Gastroesophageal sphincter (tissue), 4 donors: Measurements from ENCODE around the gene TARS1. TPM values are rescaled to one million over a fixed set of nuclear protein-coding genes. Genes with fewer than 3 reads are reported as not detected.

Source experiments
- ATAC-seq: fragments of 150-250 bp; one replicate; pipeline ENCODE4 v1.9.1; 2016; ENCODE audit warnings: mild to moderate bottlenecking, moderate library complexity
- H3K27ac ChIP-seq, 4 donors: fragments of 200-600 bp; sonication (generic) in 3 of 4; 1 replicate in 3 of 4; 2 replicates in 1 of 4; pipeline ENCODE4 v1.5.1; 2016 to 2019
- H3K27me3 ChIP-seq: fragments of 200-600 bp; sonication (generic); one replicate; pipeline ENCODE4 v1.5.1; 2019
- H3K36me3 ChIP-seq, 2 donors: fragments of 200-600 bp; sonication (generic); one replicate each; pipeline ENCODE4 v1.5.1; 2019; ENCODE audit warnings: control low read depth in 1 of 2
- H3K4me1 ChIP-seq, 3 donors: fragments of 200-600 bp; sonication (generic); 1 replicate in 2 of 3; 2 replicates in 1 of 3; pipeline ENCODE4 v1.5.1; 2016 to 2019; ENCODE audit warnings: control low read depth in 2 of 3
- H3K4me3 ChIP-seq, 2 donors: fragments of 200-600 bp; sonication (generic); one replicate each; pipeline ENCODE4 v1.5.1; 2019; ENCODE audit warnings: mild to moderate bottlenecking in 1 of 2, moderate library complexity in 1 of 2
- H3K9me3 ChIP-seq, 3 donors: fragments of 200-600 bp; sonication (generic); one replicate each; pipeline ENCODE4 v1.5.1; 2017 to 2019; ENCODE audit warnings: control low read depth in 2 of 3
- CTCF ChIP-seq, 4 experiments: fragments of 200-600 bp in 2 of 4; fragments of 450-650 bp in 2 of 4; sonication (generic) in 1 of 4; IDR thresholded peaks; one replicate each; pipeline ENCODE4 v1.5.1; 2017 to 2019; ENCODE audit warnings: antibody characterized with exemption in 4 of 4, mild to moderate bottlenecking in 2 of 4, moderate library complexity in 2 of 4
- EP300 ChIP-seq: sonication (generic); formaldehyde crosslinking; IDR thresholded peaks from one replicate; pipeline ENCODE4 v1.6.1; 2017; ENCODE audit warnings: antibody characterized with exemption, mild to moderate bottlenecking
- POLR2A ChIP-seq, 2 donors: fragments of 450-650 bp; IDR thresholded peaks; one replicate each; pipeline ENCODE4 v1.6.1; 2017; ENCODE audit warnings: antibody characterized with exemption in 2 of 2, mild to moderate bottlenecking in 2 of 2, moderate library complexity in 1 of 2
- POLR2AphosphoS5 ChIP-seq: sonication (generic); formaldehyde crosslinking; IDR thresholded peaks from one replicate; pipeline ENCODE4 v1.6.1; 2017; ENCODE audit warnings: antibody characterized with exemption
- WGBS, 2 donors: methylation state at CpG; one replicate each; pipeline ENCODE4 v1.1.5; 2018; ENCODE audit warnings: low coverage in 1 of 2; 5-methylcytosine and 5-hydroxymethylcytosine counted together
- total RNA-seq, 4 donors: library from RNA; depleted of rRNA; stranded (reverse); fragments of >200 nt; gene quantifications; one replicate each; pipeline ENCODE4 v1.1.0, GENCODE V29; 2016

TARS1 gene
- total RNA-seq, 4 donors from 2014 or later = 79.9 to 118 (median 86.7) TPM

DNA sequence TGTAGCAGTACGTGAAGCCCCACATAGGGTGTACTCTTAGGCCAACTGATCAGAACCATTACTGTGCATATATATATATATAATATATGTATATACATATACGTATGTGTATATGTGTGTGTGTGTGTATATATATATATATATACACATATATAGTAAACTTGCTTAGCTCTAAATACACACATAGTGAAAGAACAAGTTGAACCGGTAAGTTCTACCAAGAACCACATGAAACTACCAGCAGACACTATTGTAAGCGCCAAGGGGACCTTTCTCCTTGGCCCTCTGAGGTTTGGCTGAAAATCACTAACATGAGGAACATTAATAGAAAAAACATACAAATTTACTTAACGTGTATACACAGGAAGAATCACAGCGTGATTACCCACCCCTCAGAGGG, 1.8 kb upstream of the TARS1 start:
- Histone ChIP-seq H3K4me3 (no peak overlapping the region), H3K9me3 (no peaks in the 10 kb centered on the region), H3K36me3 (no peaks in the 10 kb centered on the region), H3K27me3 (no peaks in the 10 kb centered on the region), H3K27ac (no peak overlapping the region), H3K4me1 (peaks cover 5 to 44% (median 6%) of the 10 kb centered on the region in 3 donors)
- WGBS, 2 donors = 57 to 60% methylated on average over 4 to 6 of the region's 6 CpGs
- TF ChIP-seq CTCF (IDR thresholded peaks at IDR 0.05) (no peak), EP300 (no peak), POLR2A (IDR thresholded peaks at IDR 0.05) (no peak), POLR2AphosphoS5 (no peak)
- ATAC-seq = no peak

GRCh38 chr5:33439905-33440481, 772 bp upstream of the TARS1 start:
- Histone ChIP-seq H3K4me3 (peak overlapping the region; percentile 79 to 98), H3K36me3 (no peaks in the 10 kb centered on the region), H3K4me1 (peaks cover 5 to 54% (median 6%) of the 10 kb centered on the region in 3 donors), H3K27ac (peak overlapping the region; percentile 92 to 96 (median 96)), H3K9me3 (no peaks in the 10 kb centered on the region), H3K27me3 (no peaks in the 10 kb centered on the region)
- WGBS, 2 donors = 0 to 10% methylated on average over 16 to 18 of the region's 18 CpGs
- no peak for ATAC-seq
- TF ChIP-seq CTCF (IDR thresholded peaks at IDR 0.05) (peak in 1 of 4 experiments; percentile 5), EP300 (no peak)

DNA sequence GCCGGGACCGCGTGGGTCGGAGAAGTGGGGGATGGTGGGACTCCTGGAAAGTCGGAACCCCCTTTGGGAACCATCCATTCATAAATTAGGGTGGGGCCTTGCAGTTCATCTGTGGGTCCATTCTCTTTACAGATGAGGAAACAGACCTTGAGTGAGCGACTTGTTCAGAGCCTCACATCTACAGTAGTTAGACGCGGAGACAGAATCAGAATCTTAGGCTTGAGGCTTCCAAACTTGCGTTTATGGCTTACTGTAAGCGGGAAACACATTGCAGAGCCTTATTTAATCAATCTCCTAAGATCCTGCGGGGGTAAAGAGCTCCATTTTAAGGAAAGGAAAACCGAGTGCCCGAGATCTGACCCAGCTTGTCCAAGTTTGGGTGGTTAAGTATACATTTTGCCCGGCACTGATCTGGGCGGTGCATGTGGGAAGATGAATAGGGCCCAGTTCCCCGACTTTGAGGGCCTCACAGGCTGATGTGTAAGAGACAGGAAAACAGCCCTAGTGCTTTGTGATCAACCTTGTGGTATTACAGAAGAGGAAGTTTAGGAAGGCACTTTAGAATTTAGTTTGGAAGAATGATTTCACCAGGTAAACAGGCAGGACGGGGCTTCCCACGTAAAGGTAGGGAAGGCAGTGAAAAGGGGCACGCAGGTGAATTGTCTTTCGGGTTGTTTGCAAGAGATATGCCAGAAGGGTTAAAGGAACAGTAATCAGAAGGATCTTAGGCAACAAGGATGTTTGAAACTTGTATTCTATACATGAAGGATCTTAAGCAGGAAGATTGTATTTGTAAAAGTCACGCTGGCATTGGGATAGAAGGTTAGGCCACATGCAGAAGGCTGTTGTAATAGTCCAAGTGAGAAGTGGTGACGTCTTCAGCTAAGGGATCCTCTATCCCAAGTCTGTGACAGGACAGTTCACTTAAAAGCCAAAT, 744 bp downstream of the TARS1 start:
- ATAC-seq = no peak

DNA sequence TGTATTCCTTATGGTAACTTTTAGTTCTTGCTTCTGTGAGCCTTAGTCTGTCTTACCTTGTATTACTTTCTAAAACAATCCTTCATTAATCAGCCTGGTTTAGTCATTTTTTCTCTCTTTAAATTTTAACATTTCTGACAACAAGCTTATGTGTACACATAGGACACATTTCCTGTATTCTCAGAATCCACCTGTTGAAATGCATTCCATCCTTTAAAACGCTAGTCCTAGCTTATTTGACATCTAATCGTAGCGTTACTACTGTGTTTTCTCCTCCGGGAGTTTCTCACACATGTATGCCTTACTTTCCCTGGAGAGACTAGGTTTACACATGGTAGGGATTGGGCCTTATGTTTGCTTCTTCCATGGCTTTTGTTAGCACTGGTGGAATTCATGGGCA, 3.8 kb downstream of the TARS1 start:
- no peak for TF ChIP-seq EP300
- no peak for TF ChIP-seq POLR2AphosphoS5
- TF ChIP-seq POLR2A (IDR thresholded peaks at IDR 0.05) = no peak
- Histone ChIP-seq H3K4me1 (peaks cover 3 to 57% (median 5%) of the 10 kb centered on the region in 3 donors), H3K27ac (no peak overlapping the region), H3K4me3 (no peak overlapping the region), H3K9me3 (no peaks in the 10 kb centered on the region), H3K36me3 (peaks cover 0 to 36% of the 10 kb centered on the region in 2 donors), H3K27me3 (no peaks in the 10 kb centered on the region)
- 73 to 83% methylated on average over 4 of the region's 4 CpGs for WGBS, 2 donors
- ATAC-seq = no peak

More for the DNA sequence above, 744 bp downstream of the TARS1 start:
- 0 to 1% methylated on average over 8 to 19 of the region's 22 CpGs for WGBS, 2 donors
- no peak for TF ChIP-seq EP300
- TF ChIP-seq POLR2AphosphoS5 = no peak
- no peak for TF ChIP-seq CTCF (IDR thresholded peaks at IDR 0.05)
- TF ChIP-seq POLR2A (IDR thresholded peaks at IDR 0.05) = no peak
- H3K4me3 ChIP-seq = peak overlapping the region; percentile 79 to 98
- peaks cover 5 to 55% (median 6%) of the 10 kb centered on the region in 3 donors for H3K4me1 ChIP-seq
- H3K27ac ChIP-seq = peak overlapping the region; percentile 95 to 96 (median 96)
- H3K27me3 ChIP-seq = no peaks in the 10 kb centered on the region
- H3K9me3 ChIP-seq = no peaks in the 10 kb centered on the region
- peaks cover 0 to 15% of the 10 kb centered on the region in 2 donors for H3K36me3 ChIP-seq

GRCh38 chr5:33445798-33446197, 5.0 kb downstream of the TARS1 start:
- Histone ChIP-seq H3K27me3 (no peaks in the 10 kb centered on the region), H3K4me1 (peaks cover 0 to 51% (median 5%) of the 10 kb centered on the region in 3 donors), H3K9me3 (no peaks in the 10 kb centered on the region), H3K36me3 (peaks cover 0 to 49% of the 10 kb centered on the region in 2 donors), H3K27ac (no peak overlapping the region), H3K4me3 (no peak overlapping the region)
- no peak for TF ChIP-seq POLR2A (IDR thresholded peaks at IDR 0.05)
- TF ChIP-seq EP300 = no peak
- TF ChIP-seq POLR2AphosphoS5 = no peak
- TF ChIP-seq CTCF (IDR thresholded peaks at IDR 0.05) = no peak
- ATAC-seq = no peak
